A673 (cell line): ENCODE results near the gene ELF5. TPM values are rescaled to one million over a fixed set of nuclear protein-coding genes. Genes with fewer than 3 reads are reported as not detected.

ENCODE experiments used
- BruUV-seq: library from RNA; stranded (reverse); fragments of 400-500 nt; replicated peaks from 2 replicates; lab custom pipeline; 2021; lab: Mats Ljungman, UMichigan
- CTCF ChIA-PET: fragments of 300-600 bp; sonication (Branson Sonifier 250); formaldehyde crosslinking; loops from one replicate; lab custom pipeline; 2022; ENCODE audit warnings: antibody characterized with exemption; lab: Charles Lee
- POLR2A ChIA-PET: fragments of 300-600 bp; sonication (Branson Sonifier 250); formaldehyde crosslinking; loops from one replicate; lab custom pipeline; 2022; ENCODE audit warnings: antibody characterized with exemption; ENCODE audit not compliant: low non-redundant PET; lab: Charles Lee
- DNase-seq: peaks from one replicate; pipeline ENCODE4 v3.0.0-alpha.2; 2015; ENCODE audit warnings: low spot score
- H3K27ac ChIP-seq: fragments of 200-600 bp; sonication (generic); 2 replicates; pipeline ENCODE4 v1.5.1; 2016; ENCODE audit warnings: mixed run types, low read depth, mild to moderate bottlenecking, mixed read lengths, antibody characterized with exemption, low read length; ENCODE audit not compliant: poor library complexity, severe bottlenecking
- H3K27me3 ChIP-seq: fragments of 200-600 bp; sonication (generic); replicated peaks from 2 replicates; pipeline ENCODE4 v1.6.1; 2017; ENCODE audit warnings: mixed run types, low read depth, mild to moderate bottlenecking, mixed read lengths, antibody characterized with exemption, low read length; ENCODE audit not compliant: insufficient read depth, poor library complexity
- H3K36me3 ChIP-seq: fragments of 200-600 bp; sonication (generic); 2 replicates; pipeline ENCODE4 v1.6.1; 2016; ENCODE audit warnings: mixed run types, mild to moderate bottlenecking, mixed read lengths, antibody characterized with exemption, low read length; ENCODE audit not compliant: insufficient read depth, poor library complexity, severe bottlenecking
- H3K4me1 ChIP-seq: fragments of 200-600 bp; sonication (generic); 2 replicates; pipeline ENCODE4 v1.6.1; 2017; ENCODE audit warnings: mixed run types, mild to moderate bottlenecking, mixed read lengths, antibody characterized with exemption, low read length; ENCODE audit not compliant: insufficient read depth, poor library complexity, severe bottlenecking
- H3K4me3 ChIP-seq: fragments of 200-600 bp; sonication (generic); 2 replicates; pipeline ENCODE4 v1.5.1; 2016; ENCODE audit warnings: low read depth, mixed run types, mild to moderate bottlenecking, mixed read lengths, low read length; ENCODE audit not compliant: poor library complexity, severe bottlenecking
- H3K9me3 ChIP-seq: fragments of 200-600 bp; sonication (generic); 2 replicates; pipeline ENCODE4 v1.6.1; 2016; ENCODE audit warnings: mixed run types, low read depth, mild to moderate bottlenecking, mixed read lengths, antibody characterized with exemption, low read length; ENCODE audit not compliant: poor library complexity, severe bottlenecking
- CTCF ChIP-seq: fragments of 300-800, 200-600 bp; sonication (generic); conservative IDR thresholded peaks from 2 replicates; pipeline ENCODE4 v1.5.1; 2017; ENCODE audit warnings: low read depth, mild to moderate bottlenecking, antibody characterized with exemption, low read length, moderate library complexity, mixed read lengths
- EZH2 ChIP-seq: fragments of 200-600 bp; sonication (generic); IDR thresholded peaks from 2 replicates; pipeline ENCODE4 v1.6.1; 2017; ENCODE audit warnings: borderline replicate concordance, low read depth, mild to moderate bottlenecking, mixed read lengths, antibody characterized with exemption, low read length; ENCODE audit not compliant: poor library complexity, severe bottlenecking
- intact Hi-C: fragments of 100-400 bp; cut with micrococcal nuclease; formaldehyde crosslinking; loops from one replicate; pipeline ENCODE4 v1.10.0; 2022; ENCODE audit not compliant: unreplicated experiment
- total RNA-seq: library from RNA; stranded (reverse); gene quantifications from 2 replicates; pipeline ENCODE4 v1.2.3, GENCODE V29; 2021

ELF5 gene
- total RNA-seq, 1 experiment from 2014 or later, result not detected

- H3K27ac ChIP-seq, result peak within 1 kb of the TSS; percentile 76
- POLR2A ChIA-PET, result no interaction called here
- no TSS peak for BruUV-seq
- no peaks in the 10 kb centered on the region for H3K36me3 ChIP-seq
- peaks cover 8% of the 10 kb centered on the region for H3K9me3 ChIP-seq
- H3K4me1 ChIP-seq, result peaks cover 6% of the 10 kb centered on the region
- DNase-seq, result peak; percentile 100
- CTCF ChIA-PET, result no interaction called here
- TF ChIP-seq EZH2 (no peak), CTCF (no peak)
- H3K27me3 ChIP-seq, result no peaks in the 10 kb centered on the region
- peak within 1 kb of the TSS; percentile 64 for H3K4me3 ChIP-seq
- intact Hi-C loops, result no loop called here
Observed at GRCh38 chr11:34438529-34439507, 74.8 kb downstream of the ELF5 start, which contains the start of gene CAT. TSS of gene CAT (plus strand) at chr11:34438934. CDS start at chr11:34439014, 80 bp downstream.

GRCh38 chr11:34437224-34438125 lies 76.1 kb downstream of the ELF5 start:
- intact Hi-C loops, result no loop called here
- H3K36me3 ChIP-seq, result no peaks in the 10 kb centered on the region
- ChIA-PET POLR2A (interaction anchor here (0.7 kb wide), 1 partner anchor 27 kb away, joined by 3 read pairs; no protein-coding TSS in a partner anchor), CTCF (no interaction called here)
- H3K4me3 ChIP-seq, result peak overlapping the region; percentile 64
- TF ChIP-seq CTCF (no peak), EZH2 (no peak)
- peaks cover 8% of the 10 kb centered on the region for H3K9me3 ChIP-seq
- peaks cover 4% of the 10 kb centered on the region for H3K4me1 ChIP-seq
- no peak overlapping the region for H3K27ac ChIP-seq
- no TSS peak for BruUV-seq
- H3K27me3 ChIP-seq, result no peaks in the 10 kb centered on the region
- no peak for DNase-seq

GRCh38 chr11:34433899-34434298 lies 79.7 kb downstream of the ELF5 start:
- DNase-seq, result no peak
- no peaks in the 10 kb centered on the region for H3K36me3 ChIP-seq
- ChIA-PET CTCF (no interaction called here), POLR2A (interaction anchor here (0.6 kb wide), 1 partner anchor 661 kb away, joined by 3 read pairs; no protein-coding TSS in a partner anchor)
- H3K4me1 ChIP-seq, result peaks cover 4% of the 10 kb centered on the region
- intact Hi-C loops, result no loop called here
- H3K27ac ChIP-seq, result no peak overlapping the region
- no peaks in the 10 kb centered on the region for H3K27me3 ChIP-seq
- no peak overlapping the region for H3K4me3 ChIP-seq
- no peaks in the 10 kb centered on the region for H3K9me3 ChIP-seq
- no TSS peak for BruUV-seq
- TF ChIP-seq EZH2 (no peak), CTCF (no peak)
